HG03097 (cell line): ENCODE data around the gene TMEM141.

ENCODE experiments used
- ATAC-seq: cut with Tn5 transposase; IDR thresholded peaks from one replicate; pipeline ENCODE4 v1.9.1; 2021; ENCODE audit not compliant: unreplicated experiment, low FRiP score

TMEM141 gene

GRCh38 chr9:136842380-136842948 is 51.3 kb downstream of the TMEM141 start, which contains the start of gene AJM1:
Gene AJM1, plus strand, starts transcription at chr9:136842478. Its CDS starts 1,937 bp downstream, at chr9:136844415.
- ATAC-seq, result peak; percentile 49
